HG02885 (cell line): ENCODE data around the gene MGMT.

Source experiments
- ATAC-seq: cut with Tn5 transposase; IDR thresholded peaks from one replicate; pipeline ENCODE4 v1.9.1; 2021; ENCODE audit warnings: mild to moderate bottlenecking; ENCODE audit not compliant: unreplicated experiment, poor library complexity

Gene MGMT

DNA sequence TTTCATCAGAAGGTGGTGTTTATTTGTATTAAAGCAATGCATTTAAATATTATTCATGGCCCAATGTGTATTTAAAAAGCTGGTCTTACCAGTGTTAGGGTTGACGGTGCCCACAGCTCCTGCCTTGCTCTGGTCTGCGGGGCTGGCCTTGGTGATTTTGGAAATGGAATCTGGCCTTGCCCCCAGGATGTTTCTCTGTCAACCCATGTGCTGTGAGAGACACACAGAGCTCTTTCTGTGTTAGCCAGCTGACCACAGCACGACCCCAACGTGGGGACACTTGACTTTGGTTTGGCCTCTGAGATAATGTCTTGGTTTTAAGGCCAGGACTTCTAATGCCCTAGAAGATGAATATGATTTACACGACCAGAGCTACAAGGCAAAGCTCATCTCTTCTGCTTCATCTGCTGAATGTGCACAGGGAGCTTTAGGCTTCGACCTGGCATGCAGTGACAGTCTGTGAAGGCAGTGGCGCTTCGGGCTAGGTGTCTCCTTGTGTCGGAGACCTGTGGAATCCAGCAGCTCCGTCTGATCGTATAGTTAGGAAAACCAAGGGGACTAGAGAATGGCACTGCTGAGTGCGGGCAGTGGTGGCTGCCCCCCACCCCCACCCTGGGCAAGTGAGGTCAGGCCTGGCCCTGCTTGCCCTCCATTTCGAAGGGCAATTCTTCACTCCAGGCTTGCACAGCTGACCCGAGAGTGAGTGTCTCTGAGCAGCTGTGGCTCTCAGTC, 250.9 kb downstream of the MGMT start:
- ATAC-seq: no peak

DNA sequence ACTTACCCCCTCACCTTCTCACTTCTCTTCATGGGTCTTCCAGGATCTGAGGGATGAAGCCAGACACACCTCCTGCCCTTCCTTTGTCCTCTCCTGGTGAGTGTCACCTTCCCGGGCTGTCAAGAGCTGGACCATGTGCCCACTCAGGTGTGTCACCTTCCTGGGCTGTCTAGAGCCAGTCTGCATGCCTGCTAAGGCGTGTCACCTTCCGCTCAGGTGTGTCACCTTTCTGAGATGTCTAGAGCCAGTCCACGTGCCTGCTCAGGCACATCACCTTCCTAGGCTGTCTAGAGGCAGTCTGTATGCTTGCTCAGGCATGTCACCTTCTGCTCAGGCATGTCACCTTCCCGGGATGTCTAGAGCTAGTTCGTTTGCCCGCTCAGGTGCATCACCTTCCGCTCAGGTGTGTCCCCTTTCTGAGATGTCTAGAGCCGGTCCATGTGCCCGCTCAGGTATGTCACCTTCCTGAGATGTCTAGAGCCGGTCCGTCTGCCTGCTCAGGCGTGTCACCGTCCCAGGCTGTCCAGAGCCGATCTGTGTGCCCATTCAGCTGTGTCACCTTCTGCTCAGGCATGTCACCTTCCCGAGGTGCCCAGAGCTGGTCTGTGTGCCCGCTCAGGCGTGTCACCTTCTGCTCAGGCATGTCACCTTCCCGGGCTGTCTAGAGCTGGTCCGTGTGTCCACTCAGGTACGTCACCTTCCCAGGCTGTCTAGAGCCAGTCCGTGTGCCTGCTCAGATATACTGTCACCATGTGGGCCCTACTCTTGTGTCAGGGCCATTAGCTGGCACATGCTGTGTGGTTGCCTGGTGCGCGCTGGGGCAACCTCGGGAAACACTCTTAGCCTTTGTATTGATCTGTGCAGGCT, 251.7 kb downstream of the MGMT start:
- ATAC-seq: no peak

DNA sequence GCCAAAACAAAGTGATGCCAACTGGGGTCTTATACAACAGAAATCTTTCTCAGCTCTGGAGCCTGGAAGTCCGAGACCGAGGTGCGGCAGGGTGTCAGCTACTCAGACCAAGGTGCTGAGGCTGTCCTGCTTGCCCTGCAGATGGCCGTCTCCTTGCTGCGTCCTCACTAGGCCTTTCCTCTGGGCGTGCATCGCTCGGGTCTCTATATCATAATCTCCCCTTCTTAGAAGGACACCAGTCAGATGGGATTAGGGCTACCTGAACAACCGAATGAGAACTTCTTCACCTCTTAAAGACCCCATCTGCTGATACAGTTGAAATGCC, 252.3 kb downstream of the MGMT start:
- no peak for ATAC-seq

DNA sequence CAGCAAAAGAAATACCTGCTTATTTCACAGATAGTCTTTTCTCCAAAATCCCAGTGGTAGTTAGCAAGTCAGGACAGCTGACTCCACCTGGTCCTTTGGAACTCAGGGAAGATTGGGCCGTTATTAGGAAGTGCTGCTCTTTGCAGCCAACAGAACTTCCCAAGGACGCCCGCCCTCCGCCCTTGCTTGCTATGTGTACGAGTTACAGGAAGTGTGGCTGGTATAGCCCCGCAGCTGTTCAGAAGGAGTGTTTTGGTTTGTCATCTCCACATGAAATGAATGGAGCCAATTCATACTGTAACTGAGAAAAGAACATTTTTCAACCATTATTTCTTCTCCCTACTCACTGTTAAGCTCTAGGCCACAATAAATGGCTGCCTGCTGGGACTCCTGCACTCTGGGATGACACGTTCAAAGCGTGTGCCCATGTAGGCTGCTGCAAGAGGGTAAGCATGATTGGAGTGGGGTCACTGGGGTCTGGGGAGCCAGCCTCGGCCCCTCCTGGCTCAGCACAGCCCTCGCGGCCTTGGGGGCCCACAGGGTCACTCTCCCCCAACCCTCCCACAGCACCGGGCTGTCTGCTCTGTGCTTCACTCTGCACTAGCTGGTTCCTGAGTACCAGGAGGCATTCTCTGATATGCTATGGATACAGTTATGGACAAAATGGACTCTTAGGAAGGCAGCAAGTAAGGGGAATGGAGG, 253.0 kb downstream of the MGMT start:
- no peak for ATAC-seq

DNA sequence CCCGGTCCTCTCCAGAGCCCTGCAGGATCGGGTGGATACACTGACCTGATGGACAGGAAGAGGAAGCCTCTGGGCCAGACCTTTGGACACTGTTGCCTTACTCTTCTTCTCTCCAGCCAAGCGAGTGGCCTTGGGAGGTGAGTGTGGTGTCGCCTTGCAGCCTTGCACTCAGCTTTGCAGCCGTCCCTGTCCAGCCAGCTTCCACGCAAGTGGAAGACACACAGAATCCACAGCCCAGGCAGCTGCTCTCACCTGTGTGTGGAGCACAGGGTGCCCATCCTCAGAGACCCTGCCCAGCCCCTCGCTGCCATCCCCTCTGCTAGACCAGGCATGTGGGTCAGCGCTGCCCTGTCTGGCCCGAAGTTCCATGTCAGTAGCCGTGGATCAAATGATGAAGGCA, 258.0 kb downstream of the MGMT start:
- ATAC-seq: no peak

DNA sequence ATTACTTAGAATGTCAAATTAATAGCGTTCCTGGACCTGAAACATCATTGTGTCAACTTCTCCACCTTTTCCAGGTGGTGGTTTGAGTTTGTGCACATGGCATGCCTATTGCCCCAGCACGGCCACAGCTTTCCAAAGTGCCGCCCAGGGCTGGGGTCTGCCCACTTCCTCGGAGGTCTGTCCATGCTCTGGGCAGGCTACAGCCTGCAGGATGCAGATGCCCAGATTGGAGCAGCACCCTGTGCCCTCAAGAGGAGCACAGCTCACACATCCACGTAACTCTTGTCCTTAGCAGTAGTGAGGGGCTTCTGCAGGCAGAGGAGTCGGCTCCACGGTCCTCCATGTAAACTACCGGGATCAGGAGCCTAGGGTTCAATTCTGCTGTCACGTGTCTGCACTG, 258.4 kb downstream of the MGMT start:
- no peak for ATAC-seq

DNA sequence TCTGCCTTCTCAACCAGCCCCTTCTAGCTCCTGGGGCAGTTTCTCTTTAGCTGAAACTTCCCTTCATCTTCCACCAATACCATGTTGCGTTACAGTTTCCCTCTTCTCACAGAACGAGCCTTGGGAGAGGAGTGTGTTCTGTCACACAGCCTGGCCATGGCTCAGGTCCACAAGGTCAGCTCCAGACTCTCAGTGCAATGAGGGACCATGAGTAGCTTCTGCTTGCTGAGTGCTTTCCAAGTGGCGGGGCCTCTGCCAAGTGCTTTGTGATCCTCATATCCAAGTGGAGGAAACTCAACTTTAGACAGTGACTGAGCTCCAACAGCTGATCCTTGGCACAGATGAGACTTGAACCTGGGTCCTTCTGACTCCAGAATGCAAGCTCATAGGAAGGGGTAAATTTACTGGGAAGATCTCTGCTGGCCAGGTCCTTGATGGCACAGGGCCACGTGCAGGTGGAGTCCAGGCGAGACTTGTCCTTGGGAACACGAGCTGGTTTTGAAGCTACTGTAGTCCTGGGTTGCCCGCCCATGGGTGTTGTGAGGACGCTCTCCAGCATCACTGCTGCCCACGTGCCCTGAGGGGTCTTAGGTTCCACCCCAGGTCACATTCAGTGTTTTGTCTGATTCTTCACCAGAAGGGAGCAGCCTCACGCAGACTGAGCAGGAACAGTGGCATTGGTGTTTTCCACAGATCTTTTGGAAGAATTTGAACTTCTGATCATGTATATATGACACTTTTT, 259.0 kb downstream of the MGMT start:
- no peak for ATAC-seq

DNA sequence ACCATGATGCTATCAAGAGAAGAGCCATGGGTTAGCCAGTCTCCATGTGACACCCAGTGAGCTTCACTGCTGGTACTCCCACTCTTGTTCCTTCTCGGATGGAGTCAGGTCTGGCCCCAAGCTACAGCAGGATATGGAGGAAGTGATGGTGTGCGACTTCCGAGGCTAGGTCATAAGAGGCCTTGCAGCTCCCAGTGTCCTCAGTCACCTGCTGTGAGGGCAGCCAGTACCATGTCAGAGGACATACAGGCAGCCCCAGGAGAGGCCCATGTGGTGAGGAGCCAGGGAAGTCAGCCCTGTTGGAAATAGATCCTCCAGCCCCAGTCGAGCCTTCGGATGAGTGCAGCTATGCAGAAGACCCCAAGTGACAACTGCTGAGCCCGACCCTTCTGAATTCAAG, 260.0 kb downstream of the MGMT start:
- ATAC-seq: no peak

DNA sequence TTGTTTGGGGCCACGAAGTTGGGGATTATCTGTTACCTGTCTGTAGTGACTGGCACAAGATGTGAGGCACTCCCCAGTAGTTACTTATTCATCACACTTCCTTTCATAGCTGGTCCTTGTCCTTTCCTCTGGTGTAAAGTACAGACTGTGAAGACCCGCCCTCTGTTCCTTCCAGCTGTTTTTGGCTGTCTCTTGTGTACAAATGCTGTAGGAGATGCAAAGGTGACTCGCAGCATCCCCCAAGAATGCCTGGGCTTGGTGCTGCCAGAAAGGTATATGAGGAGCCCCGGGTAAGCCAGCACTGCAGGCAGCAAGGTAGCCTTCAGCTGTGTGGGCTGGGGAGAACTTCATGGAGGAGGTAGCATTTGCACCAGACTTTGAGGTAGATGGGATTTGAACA, 260.5 kb downstream of the MGMT start:
- no peak for ATAC-seq

DNA sequence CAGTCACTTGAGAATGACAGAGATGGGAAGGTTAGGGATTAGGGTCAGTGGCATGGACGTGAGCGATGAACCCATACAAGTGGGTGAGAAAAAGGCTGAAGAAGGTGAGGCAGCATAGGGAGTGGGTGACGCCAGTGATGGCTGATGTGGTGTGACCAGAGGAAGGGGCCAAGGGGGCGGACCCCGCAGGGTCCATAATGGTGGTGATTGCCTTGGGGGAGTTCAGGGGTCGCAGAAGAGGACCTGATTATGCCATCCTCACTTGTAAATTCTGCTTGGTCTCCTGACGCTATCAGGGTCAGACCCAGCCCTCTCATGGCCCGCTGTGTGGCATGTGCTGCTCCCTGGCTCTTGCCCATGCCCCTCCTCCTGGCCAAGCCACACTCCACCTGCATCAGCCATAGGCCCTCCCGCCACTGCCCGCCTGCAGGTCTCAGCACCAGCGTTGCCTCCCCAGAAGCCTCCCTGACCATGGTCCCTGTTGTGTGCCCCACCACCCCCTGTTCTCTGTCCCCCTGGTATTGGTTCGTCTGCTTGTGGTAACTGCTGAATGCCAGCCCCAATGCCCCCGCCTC, 261.3 kb downstream of the MGMT start:
- no peak for ATAC-seq

DNA sequence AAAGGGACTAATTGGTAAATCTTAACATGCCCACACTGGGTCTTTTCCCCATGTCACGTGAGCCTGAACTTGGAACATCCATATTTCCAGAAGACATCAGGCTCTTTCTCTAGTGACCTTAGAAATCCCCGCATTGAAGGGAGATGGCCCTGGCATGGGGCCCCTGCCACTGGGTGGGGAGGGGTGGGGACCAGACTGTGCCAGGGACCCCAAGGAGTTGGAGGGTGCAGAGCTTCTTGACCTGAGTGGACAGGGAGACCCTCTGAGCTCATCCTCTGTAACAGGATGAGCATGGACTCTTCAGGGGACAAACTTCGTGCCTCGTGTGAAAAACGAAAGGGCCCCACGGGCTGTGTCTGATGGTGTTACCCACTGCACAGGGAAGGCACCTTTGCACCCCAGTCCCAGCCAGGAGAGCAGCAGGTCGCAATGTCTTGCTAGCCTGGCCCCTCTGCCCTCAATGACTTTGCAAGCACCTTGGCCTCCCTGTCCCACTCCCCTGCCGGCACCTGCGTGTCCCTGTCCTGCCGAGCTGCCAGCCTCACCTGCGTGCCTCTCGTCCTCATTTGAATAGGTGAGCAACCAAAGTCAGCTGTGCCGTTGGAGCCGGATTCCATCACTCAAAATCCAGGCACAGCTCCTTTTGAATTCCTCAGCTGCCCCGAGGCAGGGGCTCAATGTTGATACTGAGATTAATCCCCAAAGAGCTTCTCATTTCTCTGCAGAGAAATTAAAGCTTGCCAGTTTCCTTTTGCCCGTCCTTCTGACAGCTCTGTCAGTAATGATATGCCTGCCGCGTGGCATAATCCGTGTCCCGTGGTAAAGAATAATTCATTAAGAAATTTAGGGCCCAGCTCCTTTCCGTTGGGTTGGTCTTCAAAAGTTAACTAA, 262.1 kb downstream of the MGMT start:
- no peak for ATAC-seq

DNA sequence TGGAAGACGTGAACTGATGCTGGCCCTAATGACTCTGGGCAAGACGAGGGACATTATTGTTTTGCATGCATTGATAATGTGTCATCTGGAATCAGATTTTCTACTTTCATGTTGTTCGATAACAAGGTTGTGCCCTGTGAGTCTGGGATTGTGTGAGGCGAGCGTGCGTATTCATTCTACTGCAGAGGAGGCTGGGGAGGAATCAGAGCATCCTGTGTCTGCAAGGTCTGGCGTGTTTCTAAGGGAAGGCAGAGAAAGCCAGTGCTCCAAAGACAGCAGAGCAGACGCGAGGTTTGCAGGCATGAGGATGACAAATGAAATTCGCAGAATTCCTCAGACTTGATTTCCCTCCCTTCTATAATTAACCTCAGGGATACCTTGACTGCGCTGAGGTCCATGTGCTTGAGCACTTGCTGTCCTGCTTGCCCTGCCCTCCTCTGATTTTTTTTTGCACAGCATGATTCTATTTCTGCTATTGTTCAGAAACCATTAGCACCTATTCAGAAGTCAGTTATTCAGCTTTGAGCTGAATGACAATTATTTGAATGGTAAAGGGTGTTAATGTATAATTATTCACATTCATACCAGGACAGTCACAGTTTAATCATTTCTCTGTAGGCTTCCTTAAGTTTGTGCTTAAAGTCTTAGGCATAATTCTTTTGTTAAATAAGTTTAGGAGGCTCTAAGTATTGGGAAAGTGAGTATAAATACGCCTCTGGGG, 263.4 kb downstream of the MGMT start:
- no peak for ATAC-seq

DNA sequence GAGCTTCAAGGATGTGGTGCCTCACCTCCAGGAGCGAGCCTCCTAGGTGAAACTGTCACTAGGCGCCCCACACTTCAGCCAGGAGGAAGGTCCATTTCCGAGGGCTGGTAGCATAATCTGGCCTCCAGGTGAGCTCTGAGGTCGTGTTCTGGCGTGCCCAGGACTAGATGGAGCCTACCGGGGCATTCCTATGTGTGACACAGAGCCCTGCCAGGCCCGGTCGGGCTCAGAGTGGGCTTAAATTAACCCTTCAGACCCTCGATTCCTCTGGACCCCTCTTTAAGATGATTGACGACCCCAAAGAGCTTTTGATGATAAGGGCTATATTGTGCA, 263.9 kb downstream of the MGMT start:
- ATAC-seq: no peak

DNA sequence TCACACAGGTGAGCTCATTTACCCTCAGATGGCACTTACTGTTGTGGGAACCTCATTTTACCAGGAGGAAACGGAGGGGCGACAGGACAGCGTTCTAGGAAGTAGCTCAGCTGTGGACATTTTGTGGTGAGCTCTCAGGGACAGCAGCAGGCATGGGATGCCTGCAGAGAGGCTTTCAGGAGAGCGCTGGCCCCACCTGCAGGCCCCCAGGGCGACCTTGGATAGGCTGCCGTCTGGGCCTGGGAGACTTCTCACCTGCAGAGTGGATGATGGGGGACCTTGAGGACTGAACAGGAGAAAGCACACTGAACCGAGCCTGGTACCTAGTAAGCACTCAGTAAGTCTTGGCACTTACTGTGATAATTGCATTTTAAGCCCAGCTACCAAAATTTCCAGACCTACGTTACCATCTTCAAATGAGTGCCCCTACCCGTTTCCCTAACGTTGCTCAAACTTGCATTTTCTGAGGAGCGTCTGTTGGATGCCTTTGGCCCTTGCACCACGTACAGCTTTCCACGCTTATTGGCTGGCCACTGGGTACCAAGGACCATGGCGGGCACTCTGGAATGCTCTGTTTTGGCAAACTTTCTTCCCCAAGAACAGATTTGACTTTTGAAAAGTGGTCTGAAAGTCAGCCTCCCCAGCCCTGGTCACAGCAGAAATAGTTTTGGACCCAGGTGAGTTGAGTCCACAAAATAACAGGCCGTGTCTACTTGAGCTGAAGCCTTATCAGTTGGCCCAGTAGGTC, 273.7 kb downstream of the MGMT start:
- ATAC-seq: no peak

DNA sequence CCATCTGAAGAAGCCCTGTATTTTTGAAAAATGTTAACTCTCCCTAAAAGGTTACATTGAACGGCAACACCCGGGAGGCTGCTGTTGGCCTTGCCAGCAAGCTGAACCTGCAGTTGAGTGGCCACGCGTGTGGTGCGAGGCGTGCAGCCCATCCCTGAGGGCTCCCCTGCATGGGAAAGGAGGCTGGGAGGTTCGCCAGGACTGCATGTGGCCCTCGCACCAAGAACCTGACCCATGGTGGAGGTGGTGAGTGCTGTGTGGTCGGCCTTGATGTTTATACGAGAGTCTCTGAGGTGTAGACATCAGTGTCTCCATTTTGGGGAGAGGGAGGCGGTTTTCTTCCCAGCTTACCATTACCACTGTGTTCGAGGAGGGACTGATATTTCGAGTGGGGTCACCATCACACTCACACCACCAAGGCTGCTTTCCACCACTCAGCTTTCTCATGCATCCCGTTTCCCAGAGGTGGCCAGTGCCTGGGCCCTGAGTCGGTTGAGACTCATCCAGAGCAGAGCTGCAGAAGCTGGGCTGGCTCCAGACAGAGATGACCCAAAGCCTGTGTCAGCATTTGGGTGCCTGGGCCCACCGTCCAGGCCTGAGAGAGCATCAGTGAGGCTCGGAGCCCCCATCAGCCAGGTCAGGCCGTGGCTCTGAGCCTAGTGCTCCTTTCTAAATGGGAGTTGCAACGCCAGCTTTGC, 274.4 kb downstream of the MGMT start:
- no peak for ATAC-seq

DNA sequence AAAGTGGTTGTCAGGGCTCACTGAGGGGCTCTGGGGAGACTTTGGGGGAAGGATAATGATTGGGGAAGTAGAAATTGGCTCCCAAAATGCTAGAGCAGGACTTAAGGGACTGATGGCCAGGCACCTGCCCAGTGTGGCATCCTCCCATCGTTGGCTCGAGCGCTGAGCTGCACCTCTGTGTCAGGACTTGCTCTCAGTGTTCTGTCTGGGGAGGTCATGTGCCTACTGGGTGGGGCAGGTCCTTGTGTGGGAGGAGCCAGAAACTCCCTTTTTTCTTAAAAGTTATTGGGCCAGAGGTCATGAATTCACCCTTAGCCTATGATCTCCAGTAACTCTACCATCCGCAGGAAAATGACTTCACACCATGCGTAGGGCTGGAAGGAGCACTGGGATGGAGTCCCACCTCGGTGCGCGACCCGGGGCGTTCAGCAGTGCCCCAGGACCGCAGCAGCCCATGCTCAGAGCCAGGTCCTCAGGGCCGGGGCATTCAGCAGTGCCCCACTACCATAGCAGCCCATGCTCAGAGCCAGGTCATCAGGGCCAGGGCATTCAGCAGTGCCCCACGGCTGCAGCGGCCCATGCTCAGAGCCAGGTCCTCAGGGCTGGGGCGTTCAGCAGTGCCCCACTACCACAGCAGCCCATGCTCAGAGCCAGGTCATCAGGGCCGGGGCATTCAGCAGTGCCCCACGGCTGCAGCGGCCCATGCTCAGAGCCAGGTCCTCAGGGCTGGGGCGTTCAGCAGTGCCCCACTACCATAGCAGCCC, 275.1 kb downstream of the MGMT start:
- no peak for ATAC-seq
